Activated T-cell treated with anti-CD3 and anti-CD28 coated beads, Interleukin-2, amount 50 U/mL, for 72 hours (primary cell): ENCODE results near the gene ANO2. TPM values are rescaled to one million over a fixed set of nuclear protein-coding genes. Genes with fewer than 3 reads are reported as not detected.
A peak's percentile ranks its signal among the peaks of the same experiment; 100 is the strongest.
"Not testable (repeated sequence)": the region's sequence is repeated elsewhere in the genome, so short reads cannot be mapped to it uniquely, and the experiment has no call there.

ENCODE experiments used
- ATAC-seq, 2 donors: fragments of 150-1000 bp; cut with Tn5 transposase; replicated peaks in 1 of 2; 2 replicates each; pipeline ENCODE4 v1.10.0; 2021; ENCODE audit warnings: moderate library complexity in 2 of 2, mild to moderate bottlenecking in 1 of 2
- DNase-seq, 2 donors: peaks; one replicate each; pipeline ENCODE4 v3.0.0; 2021 to 2022; ENCODE audit warnings: mixed read lengths in 1 of 2
- H3K27ac Mint-ChIP-seq: one replicate; pipeline ENCODE4 v1.8.0; 2022; ENCODE audit warnings: mild to moderate bottlenecking, moderate library complexity, mixed read lengths
- H3K27me3 Mint-ChIP-seq: one replicate; pipeline ENCODE4 v1.8.0; 2022; ENCODE audit warnings: low read depth, mixed read lengths
- H3K36me3 Mint-ChIP-seq, 2 donors: one replicate each; pipeline ENCODE4 v1.8.0; 2022; ENCODE audit warnings: mixed read lengths in 2 of 2, mild to moderate bottlenecking in 1 of 2; ENCODE audit not compliant: insufficient read depth in 2 of 2
- H3K4me1 Mint-ChIP-seq: one replicate; pipeline ENCODE4 v1.8.0; 2022; ENCODE audit warnings: low read depth, mixed read lengths
- H3K4me3 Mint-ChIP-seq, 2 donors: one replicate each; pipeline ENCODE4 v1.8.0; 2022; ENCODE audit warnings: mild to moderate bottlenecking in 2 of 2, mixed read lengths in 2 of 2, moderate library complexity in 2 of 2
- H3K9me3 Mint-ChIP-seq, 2 donors: one replicate each; pipeline ENCODE4 v1.8.0; 2022; ENCODE audit warnings: mixed read lengths in 2 of 2
- total RNA-seq, 2 donors: library from RNA; stranded (reverse); gene quantifications; one replicate each; pipeline ENCODE4 v1.2.3, GENCODE V29; 2022

The ANO2 gene
- total RNA-seq, 2 donors from 2014 or later = not detected

DNA sequence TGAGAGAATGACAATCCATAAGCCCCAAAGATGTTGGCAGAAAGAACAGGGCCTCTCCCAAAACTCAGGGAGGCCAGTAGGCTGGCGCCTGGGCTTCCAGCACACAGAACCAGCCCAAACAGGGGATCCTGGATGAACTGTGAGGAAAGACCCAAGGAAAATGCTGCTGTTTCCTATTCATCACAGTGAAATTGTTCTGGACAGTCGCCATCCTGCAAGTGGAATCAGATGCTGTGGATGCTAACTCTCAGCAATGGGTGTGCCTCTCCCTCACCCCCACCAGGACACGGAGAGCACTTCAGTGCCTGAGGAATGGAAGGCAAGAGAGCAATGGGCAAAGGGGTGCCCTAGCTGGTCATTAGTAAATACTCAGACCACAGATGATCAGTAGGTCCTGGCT, 80.8 kb downstream of the ANO2 start:
- Mint-ChIP-seq H3K36me3 (no peaks in the 10 kb centered on the region), H3K9me3 (no peaks in the 10 kb centered on the region), H3K27ac (no peak overlapping the region), H3K4me1 (no peaks in the 10 kb centered on the region), H3K27me3 (peaks cover 6% of the 10 kb centered on the region), H3K4me3 (no peak overlapping the region)
- ATAC-seq (no peak), DNase-seq (no peak)

DNA sequence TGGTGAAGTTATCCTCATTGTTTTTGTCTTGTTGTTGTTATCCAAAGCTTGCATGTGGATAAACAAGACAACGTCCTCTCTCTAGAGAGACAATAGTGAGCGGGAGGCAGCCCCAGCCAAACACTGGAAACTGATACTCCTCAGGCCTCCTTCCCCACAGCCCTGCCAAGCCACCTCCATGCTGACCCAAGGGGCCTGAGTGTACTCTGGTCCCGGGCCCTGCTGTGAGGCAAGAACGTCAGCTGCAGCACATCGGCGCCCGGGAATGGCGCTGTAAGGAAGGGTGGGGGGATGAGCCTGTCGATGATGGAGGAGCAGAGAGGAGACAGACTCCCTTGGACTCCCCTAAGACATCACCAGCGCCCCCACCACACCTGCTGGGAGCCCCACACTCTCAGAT, 83.6 kb downstream of the ANO2 start:
- DNase-seq (no peak), ATAC-seq (no peak)
- Mint-ChIP-seq H3K9me3 (no peaks in the 10 kb centered on the region), H3K36me3 (no peaks in the 10 kb centered on the region), H3K4me1 (no peaks in the 10 kb centered on the region), H3K4me3 (no peak overlapping the region), H3K27ac (no peak overlapping the region), H3K27me3 (peaks cover 22% of the 10 kb centered on the region)

DNA sequence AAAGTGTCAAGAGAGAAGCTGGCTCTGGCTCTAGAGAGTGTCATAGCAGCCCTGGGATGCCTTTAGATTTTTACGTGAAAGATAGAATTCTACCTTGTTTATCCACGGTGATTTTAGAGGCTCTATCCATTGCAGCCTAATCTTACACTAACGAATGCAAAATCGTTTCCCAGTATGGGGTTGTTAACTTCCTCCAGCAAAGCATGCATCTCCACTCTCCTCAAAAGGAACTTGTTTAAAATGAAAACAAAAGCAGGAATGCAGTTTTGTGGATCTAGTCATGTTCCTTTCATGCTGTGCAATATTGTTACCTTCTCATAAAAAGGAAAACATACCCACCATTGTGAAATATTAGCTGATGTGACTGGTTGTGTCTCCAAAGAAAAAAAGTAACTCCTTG, 88.4 kb downstream of the ANO2 start:
- Mint-ChIP-seq H3K27me3 (peaks cover 34% of the 10 kb centered on the region), H3K9me3 (peaks cover 0 to 5% of the 10 kb centered on the region in 2 donors), H3K27ac (no peak overlapping the region), H3K36me3 (no peaks in the 10 kb centered on the region), H3K4me1 (no peaks in the 10 kb centered on the region), H3K4me3 (no peak overlapping the region)
- ATAC-seq (no peak), DNase-seq (no peak)

DNA sequence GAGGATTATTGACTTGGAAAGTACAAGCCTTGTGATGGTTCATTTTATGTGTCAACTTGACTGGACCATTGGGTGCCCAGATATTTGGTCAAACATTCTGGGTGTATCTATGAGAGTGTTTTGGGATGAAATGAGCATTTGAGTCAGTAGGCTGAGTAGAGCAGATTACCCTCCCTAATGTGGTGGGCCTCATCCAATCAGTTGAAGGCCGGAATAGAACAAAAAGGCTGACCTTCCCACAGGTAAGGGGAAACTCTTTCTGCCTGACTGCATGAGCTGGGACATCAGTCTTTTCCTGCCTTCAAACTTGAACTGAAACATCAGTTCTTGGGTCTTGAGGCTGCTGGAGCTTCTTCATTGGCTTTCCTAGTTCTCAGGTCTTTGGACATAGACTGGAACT, 98.1 kb downstream of the ANO2 start:
- ATAC-seq (no peak), DNase-seq (no peak)
- Mint-ChIP-seq H3K36me3 (no peaks in the 10 kb centered on the region), H3K27ac (no peak overlapping the region), H3K4me1 (no peaks in the 10 kb centered on the region), H3K4me3 (no peak overlapping the region), H3K9me3 (peaks cover 0 to 6% of the 10 kb centered on the region in 2 donors), H3K27me3 (peaks cover 15% of the 10 kb centered on the region)

DNA sequence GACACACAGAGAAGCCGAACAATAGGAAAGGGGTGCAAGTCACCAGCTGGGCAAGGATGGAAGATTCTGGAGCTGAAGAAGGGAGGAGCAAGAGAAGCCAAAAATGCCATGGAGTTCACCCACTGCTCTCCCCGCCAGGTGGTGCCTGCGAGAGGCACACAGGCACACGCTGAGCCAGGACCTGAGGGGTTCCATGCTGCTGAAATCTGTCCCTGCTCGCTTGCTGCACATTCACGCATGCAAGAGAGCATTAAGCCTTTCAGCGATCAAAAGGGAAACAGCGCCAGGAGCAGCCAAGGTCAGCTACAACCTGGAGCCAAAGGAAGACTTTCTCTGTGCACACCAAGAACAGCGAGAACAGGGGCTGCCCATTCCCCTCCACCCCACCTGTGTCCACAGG, 104.1 kb downstream of the ANO2 start:
- Mint-ChIP-seq H3K36me3 (no peaks in the 10 kb centered on the region), H3K27ac (no peak overlapping the region), H3K4me1 (no peaks in the 10 kb centered on the region), H3K4me3 (no peak overlapping the region), H3K9me3 (no peaks in the 10 kb centered on the region), H3K27me3 (peaks cover 10% of the 10 kb centered on the region)
- no peak for ATAC-seq
- no peak for DNase-seq

DNA sequence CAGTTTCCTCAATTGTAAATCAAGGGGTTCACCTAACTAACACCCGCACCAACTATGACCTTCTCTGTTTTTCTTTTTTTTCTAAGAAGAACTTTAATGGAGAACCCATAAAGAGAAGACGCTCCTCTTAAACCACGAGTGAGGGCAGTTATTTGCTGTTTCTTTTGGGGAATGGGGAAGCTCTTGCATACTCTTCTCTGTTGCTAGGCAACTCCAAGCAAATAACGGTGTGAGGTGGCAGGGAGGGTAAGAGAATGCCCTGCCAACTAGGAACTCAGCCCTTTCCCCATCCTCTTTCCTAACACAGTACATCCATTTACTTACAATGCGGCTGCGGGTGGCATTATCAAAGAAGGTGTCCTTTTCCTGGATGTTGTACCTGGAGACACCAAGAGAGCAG, 114.9 kb downstream of the ANO2 start:
- H3K36me3 Mint-ChIP-seq = no peaks in the 10 kb centered on the region
- H3K4me1 Mint-ChIP-seq = no peaks in the 10 kb centered on the region
- H3K27ac Mint-ChIP-seq = no peak overlapping the region
- DNase-seq = no peak
- no peak overlapping the region for H3K4me3 Mint-ChIP-seq
- no peak for ATAC-seq
- H3K27me3 Mint-ChIP-seq = peaks cover 6% of the 10 kb centered on the region
- H3K9me3 Mint-ChIP-seq = no peaks in the 10 kb centered on the region

DNA sequence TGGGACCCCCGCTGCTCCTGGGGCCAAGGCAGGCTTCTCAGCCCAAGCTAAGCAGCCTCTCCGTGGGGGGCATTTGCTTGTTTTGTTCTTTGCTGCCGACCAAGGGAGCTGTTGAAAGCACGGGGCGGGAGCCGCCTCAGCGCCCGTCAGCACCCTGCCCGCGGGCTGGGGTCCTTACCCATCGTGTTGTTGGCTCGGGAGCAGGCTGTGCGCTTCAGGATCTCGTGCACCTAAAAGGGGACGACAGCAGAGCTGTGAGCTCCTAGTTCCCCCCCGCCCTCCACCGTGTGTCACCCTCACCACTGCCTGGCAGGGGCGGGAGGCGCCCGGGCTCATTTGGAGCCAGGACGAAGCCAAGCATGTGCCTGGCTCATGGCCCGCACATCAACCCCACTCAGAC, 117.5 kb downstream of the ANO2 start:
- Mint-ChIP-seq H3K4me3 (no peak overlapping the region), H3K27me3 (peaks cover 6% of the 10 kb centered on the region), H3K9me3 (peaks cover 0 to 4% of the 10 kb centered on the region in 2 donors), H3K27ac (no peak overlapping the region), H3K4me1 (no peaks in the 10 kb centered on the region), H3K36me3 (no peaks in the 10 kb centered on the region)
- DNase-seq = no peak
- ATAC-seq = no peak

DNA sequence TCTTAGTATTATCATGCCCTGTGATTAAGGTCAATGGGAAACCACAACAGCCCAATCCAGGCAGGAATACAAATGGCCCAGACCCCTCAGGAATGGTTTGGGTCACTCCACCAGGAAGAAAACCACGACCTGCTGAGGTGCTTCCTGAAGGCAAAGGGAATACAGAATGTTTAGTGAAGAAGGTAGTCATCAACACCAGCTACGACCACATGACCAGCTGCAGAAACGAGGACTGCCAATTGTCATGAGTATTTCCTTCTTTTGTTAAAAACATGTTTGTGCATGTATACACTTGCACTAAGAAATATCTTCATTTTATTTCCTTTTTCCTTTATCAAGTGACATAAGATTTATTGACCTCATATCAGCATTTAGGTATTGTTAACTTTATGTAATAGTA, 119.3 kb downstream of the ANO2 start:
- not testable (repeated sequence) for H3K4me3 Mint-ChIP-seq, H3K36me3 Mint-ChIP-seq, H3K4me1 Mint-ChIP-seq, DNase-seq, ATAC-seq, H3K27me3 Mint-ChIP-seq, H3K27ac Mint-ChIP-seq, H3K9me3 Mint-ChIP-seq

DNA sequence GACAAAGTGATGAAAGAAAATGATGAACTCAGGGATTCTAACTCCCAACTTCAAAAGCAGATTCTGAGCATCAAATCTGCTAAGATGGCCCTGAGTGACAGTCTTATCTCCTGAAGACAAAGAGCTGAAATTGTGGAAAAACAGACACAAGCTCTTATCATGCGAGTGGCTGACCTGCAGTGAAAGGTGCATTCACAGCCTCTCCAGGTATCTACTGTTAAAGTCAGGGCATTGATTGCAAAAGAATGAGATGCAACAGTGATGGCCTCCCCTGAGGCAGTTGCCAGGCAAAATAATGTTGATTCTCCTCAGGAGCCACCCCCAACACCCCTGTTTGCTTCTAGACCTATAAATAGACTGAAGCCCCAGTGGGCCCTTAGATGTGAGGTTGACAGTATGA, 126.2 kb downstream of the ANO2 start:
- H3K27me3 Mint-ChIP-seq = peaks cover 10% of the 10 kb centered on the region
- H3K4me3 Mint-ChIP-seq, DNase-seq, H3K36me3 Mint-ChIP-seq, ATAC-seq, H3K27ac Mint-ChIP-seq, H3K4me1 Mint-ChIP-seq, H3K9me3 Mint-ChIP-seq: not testable (repeated sequence)

DNA sequence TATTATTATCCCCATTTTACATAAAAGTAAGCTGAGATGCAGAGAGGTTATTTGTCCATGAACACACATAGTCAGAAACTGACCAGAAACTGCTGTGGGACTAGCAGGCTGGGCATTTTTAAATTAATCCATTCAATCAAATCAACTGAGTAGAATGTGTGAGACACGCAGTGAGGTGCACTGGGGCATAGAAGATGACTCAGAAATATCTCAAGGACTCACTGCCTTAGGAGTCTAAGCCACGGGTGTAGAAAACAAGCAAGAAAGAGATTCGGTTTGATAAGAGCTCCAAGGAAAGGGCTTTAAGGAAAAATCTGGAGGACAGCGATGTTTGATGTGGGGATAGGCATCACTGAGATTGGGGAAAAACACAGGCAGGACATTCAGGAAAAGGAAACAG, 127.8 kb downstream of the ANO2 start:
- Mint-ChIP-seq H3K4me1 (no peaks in the 10 kb centered on the region), H3K27me3 (peaks cover 10% of the 10 kb centered on the region), H3K36me3 (no peaks in the 10 kb centered on the region), H3K9me3 (peaks cover 0 to 8% of the 10 kb centered on the region in 2 donors), H3K27ac (no peak overlapping the region), H3K4me3 (no peak overlapping the region)
- no peak for DNase-seq
- ATAC-seq = no peak

DNA sequence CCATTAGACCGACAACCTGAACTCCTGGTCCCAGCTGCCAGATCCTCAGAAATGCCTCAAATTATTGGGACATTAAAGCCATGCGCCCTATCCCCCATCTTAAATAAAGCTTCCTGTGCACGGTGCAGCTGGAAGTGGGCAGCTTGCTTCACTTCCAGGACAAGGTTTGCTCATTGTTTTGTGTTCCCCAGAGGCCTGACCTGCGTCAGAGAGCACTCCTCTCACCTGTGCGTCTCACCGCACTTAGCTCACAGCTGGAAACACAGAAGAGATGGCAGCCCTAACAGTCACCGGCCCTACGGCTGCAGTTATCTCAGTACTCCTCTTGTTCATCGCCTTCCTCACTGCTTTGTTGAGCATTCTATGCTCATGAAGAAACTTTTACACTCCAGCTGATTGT, 135.5 kb downstream of the ANO2 start:
- no peak overlapping the region for H3K4me3 Mint-ChIP-seq
- H3K27me3 Mint-ChIP-seq = no peaks in the 10 kb centered on the region
- H3K4me1 Mint-ChIP-seq = no peaks in the 10 kb centered on the region
- H3K9me3 Mint-ChIP-seq = no peaks in the 10 kb centered on the region
- DNase-seq (no peak), ATAC-seq (no peak)
- no peak overlapping the region for H3K27ac Mint-ChIP-seq
- H3K36me3 Mint-ChIP-seq = no peaks in the 10 kb centered on the region

DNA sequence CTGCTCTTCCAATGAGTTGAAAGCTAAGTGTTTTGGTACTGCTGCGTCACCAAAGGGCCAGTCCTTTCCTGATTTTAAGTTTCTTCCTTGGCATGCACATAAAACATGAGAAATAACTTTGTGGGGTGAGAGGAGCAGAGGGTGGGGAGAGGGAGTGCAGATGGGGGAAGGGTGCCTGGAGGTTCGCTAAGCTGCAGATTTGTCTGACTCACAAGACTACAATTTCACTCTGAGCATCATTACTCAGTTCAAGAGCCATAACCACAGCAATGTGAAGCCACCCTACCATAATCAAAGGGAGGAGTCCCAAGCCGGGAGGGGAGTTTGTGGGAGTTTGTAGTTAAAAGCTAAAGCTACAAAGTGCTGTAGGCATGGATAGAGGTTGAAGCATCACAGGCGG, 136.1 kb downstream of the ANO2 start:
- H3K4me3 Mint-ChIP-seq = no peak overlapping the region
- no peaks in the 10 kb centered on the region for H3K4me1 Mint-ChIP-seq
- no peak for DNase-seq
- no peaks in the 10 kb centered on the region for H3K27me3 Mint-ChIP-seq
- no peaks in the 10 kb centered on the region for H3K9me3 Mint-ChIP-seq
- peak in 1 of 2 donors; percentile 28 for ATAC-seq
- H3K36me3 Mint-ChIP-seq = no peaks in the 10 kb centered on the region
- no peak overlapping the region for H3K27ac Mint-ChIP-seq

DNA sequence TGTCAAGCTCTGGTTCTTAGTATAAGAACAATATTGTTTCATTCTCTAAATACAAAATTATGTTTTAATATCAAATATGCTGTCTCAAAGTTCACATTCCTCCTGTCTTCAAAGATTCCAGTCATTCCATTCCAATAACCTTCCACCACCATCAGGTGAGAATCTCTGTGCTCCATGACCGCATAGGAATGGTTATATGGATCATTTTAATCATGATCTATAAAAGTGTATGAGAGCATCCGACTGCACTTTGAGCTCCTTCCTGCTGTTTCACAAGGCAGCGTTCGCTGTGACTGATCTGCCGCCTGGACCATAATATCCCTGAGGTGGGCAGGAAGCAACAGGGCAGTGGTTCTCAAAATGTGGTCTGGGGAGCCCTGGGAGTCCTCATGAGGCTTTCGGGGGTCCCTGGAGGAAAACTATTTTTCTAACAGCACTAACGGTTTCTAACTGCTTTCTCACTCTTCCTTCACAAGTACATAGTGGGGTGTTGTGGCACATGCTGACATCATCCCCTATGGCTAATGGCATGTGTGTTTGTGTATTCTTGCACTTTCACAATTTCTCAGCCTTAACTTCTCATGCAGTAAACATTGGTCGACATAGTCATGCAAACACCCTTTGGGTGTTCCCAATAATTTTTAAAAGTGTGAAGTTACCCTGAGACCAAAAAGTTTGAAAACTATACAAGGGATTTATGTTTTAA, 137.4 kb downstream of the ANO2 start:
- H3K27me3 Mint-ChIP-seq = no peaks in the 10 kb centered on the region
- H3K27ac Mint-ChIP-seq = no peak overlapping the region
- ATAC-seq = no peak
- no peak for DNase-seq
- H3K36me3 Mint-ChIP-seq = no peaks in the 10 kb centered on the region
- H3K4me1 Mint-ChIP-seq = no peaks in the 10 kb centered on the region
- no peak overlapping the region for H3K4me3 Mint-ChIP-seq
- no peaks in the 10 kb centered on the region for H3K9me3 Mint-ChIP-seq

DNA sequence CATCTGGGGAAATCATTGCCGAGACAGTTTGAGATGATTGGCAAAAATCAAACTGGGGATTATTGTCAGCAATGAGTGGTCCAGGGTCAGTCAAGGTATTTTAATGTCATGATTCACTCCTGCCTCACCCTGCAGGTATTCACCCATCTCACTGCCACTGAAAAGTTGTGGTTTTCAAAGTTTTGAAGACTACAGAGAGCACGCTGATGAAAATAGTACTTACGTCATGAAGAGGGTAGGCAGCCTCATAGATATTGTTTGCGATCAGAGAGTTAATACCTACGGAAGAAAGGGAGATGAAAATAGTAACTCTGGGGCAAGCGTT, 138.0 kb downstream of the ANO2 start:
- DNase-seq (no peak), ATAC-seq (no peak)
- Mint-ChIP-seq H3K36me3 (no peaks in the 10 kb centered on the region), H3K9me3 (no peaks in the 10 kb centered on the region), H3K4me1 (no peaks in the 10 kb centered on the region), H3K4me3 (no peak overlapping the region), H3K27ac (no peak overlapping the region), H3K27me3 (no peaks in the 10 kb centered on the region)
